ENCODE measurements around the gene ASXL3.

Gene ASXL3

GRCh38 chr18:33583901-33584300 is 5.9 kb downstream of the ASXL3 start:
- no peak for DNase-seq (ENCODE audit: low spot score)

GRCh38 chr18:33584548-33585430 is 6.8 kb downstream of the ASXL3 start:
- no peak for DNase-seq (ENCODE audit: low spot score)

- DNase-seq (ENCODE audit: low spot score), result no peak
Measured at GRCh38 chr18:33585431-33585775, 7.4 kb downstream of the ASXL3 start.

GRCh38 chr18:33588361-33588760 is 10.3 kb downstream of the ASXL3 start:
- DNase-seq (ENCODE audit: low spot score), result no peak

GRCh38 chr18:33593261-33593660 is 15.2 kb downstream of the ASXL3 start:
- no peak for DNase-seq (ENCODE audit: low spot score)

GRCh38 chr18:33594799-33595198 is 16.8 kb downstream of the ASXL3 start:
- DNase-seq (ENCODE audit: low spot score), result no peak

- peak; percentile 8 for DNase-seq (ENCODE audit: low spot score)
Measured at GRCh38 chr18:33596178-33596854, 18.3 kb downstream of the ASXL3 start.

GRCh38 chr18:33600846-33601245 is 22.8 kb downstream of the ASXL3 start:
- DNase-seq (ENCODE audit: low spot score), result no peak

GRCh38 chr18:33603454-33603853 is 25.4 kb downstream of the ASXL3 start:
- no peak for DNase-seq (ENCODE audit: low spot score)

GRCh38 chr18:33605250-33605649 is 27.2 kb downstream of the ASXL3 start:
- no peak for DNase-seq (ENCODE audit: low spot score)

GRCh38 chr18:33606621-33607020 is 28.6 kb downstream of the ASXL3 start:
- DNase-seq (ENCODE audit: low spot score), result no peak

- DNase-seq (ENCODE audit: low spot score), result no peak
Measured at GRCh38 chr18:33611525-33612135, 33.6 kb downstream of the ASXL3 start.

- no peak for DNase-seq (ENCODE audit: low spot score)
Measured at GRCh38 chr18:33612632-33613031, 34.6 kb downstream of the ASXL3 start.

- no peak for DNase-seq (ENCODE audit: low spot score)
Measured at GRCh38 chr18:33616556-33616955, 38.5 kb downstream of the ASXL3 start.

GRCh38 chr18:33627114-33627513 is 49.1 kb downstream of the ASXL3 start:
- DNase-seq (ENCODE audit: low spot score), result no peak

- no peak for DNase-seq (ENCODE audit: low spot score)
Measured at GRCh38 chr18:33630476-33630875, 52.5 kb downstream of the ASXL3 start.

GRCh38 chr18:33641141-33641540 is 63.1 kb downstream of the ASXL3 start:
- DNase-seq (ENCODE audit: low spot score), result no peak

GRCh38 chr18:33644494-33644893 is 66.5 kb downstream of the ASXL3 start:
- DNase-seq (ENCODE audit: low spot score), result no peak

- no peak for DNase-seq (ENCODE audit: low spot score)
Measured at GRCh38 chr18:33647365-33647764, 69.3 kb downstream of the ASXL3 start.

GRCh38 chr18:33652635-33653034 is 74.6 kb downstream of the ASXL3 start:
- DNase-seq (ENCODE audit: low spot score), result no peak

- no peak for DNase-seq (ENCODE audit: low spot score)
Measured at GRCh38 chr18:33653231-33653630, 75.2 kb downstream of the ASXL3 start.

GRCh38 chr18:33656889-33657448 is 79.0 kb downstream of the ASXL3 start:
- no peak for DNase-seq (ENCODE audit: low spot score)
